SU-DHL-6 (cell line): Measurements from ENCODE around the gene VPS37C.

Experiments used
- H2AFZ ChIP-seq: fragments of 200-600 bp; sonication (generic); 2 replicates; pipeline ENCODE4 v1.6.1; 2014; ENCODE audit warnings: low read depth, mild to moderate bottlenecking, moderate library complexity, mixed read lengths, antibody characterized with exemption, low read length; ENCODE audit not compliant: severe bottlenecking
- H3F3A ChIP-seq: fragments of 200-600 bp; shearing (Covaris generic); 2 replicates; pipeline ENCODE4 v1.6.0; 2016; ENCODE audit warnings: antibody characterized with exemption, mild to moderate bottlenecking; ENCODE audit not compliant: insufficient read depth
- H3K27ac ChIP-seq: fragments of 200-600 bp; sonication (generic); 2 replicates; pipeline ENCODE4 v1.5.1; 2016; ENCODE audit warnings: low read depth, mild to moderate bottlenecking, low read length, moderate library complexity, mixed read lengths
- H3K27me3 ChIP-seq: fragments of 200-600 bp; sonication (generic), shearing (Covaris generic); 2 replicates; pipeline ENCODE4 v1.6.0; 2014; ENCODE audit warnings: mild to moderate bottlenecking, low read length
- H3K36me3 ChIP-seq: fragments of 200-600 bp; sonication (generic); 2 replicates; pipeline ENCODE4 v1.6.1; 2014; ENCODE audit warnings: mild to moderate bottlenecking, low read length, mixed read lengths
- H3K4me2 ChIP-seq: fragments of 300-600, 200-600 bp; shearing (Covaris generic), sonication (generic); 2 replicates; pipeline ENCODE4 v1.6.0; 2014; ENCODE audit warnings: low read length, low read depth, mild to moderate bottlenecking; ENCODE audit not compliant: poor library complexity, severe bottlenecking
- H3K4me3 ChIP-seq: fragments of 200-600 bp; sonication (generic); 2 replicates; pipeline ENCODE4 v1.5.1; 2014; ENCODE audit warnings: antibody characterized with exemption, low read length, mild to moderate bottlenecking, mixed read lengths; ENCODE audit not compliant: insufficient read depth, poor library complexity, severe bottlenecking
- H3K79me2 ChIP-seq: fragments of 200-600 bp; sonication (generic); 2 replicates; pipeline ENCODE4 v1.6.1; 2014; ENCODE audit warnings: mild to moderate bottlenecking, low read length, moderate library complexity; ENCODE audit not compliant: insufficient read depth
- H3K9ac ChIP-seq: fragments of 200-600 bp; sonication (generic); 2 replicates; pipeline ENCODE4 v1.7.0; 2014; ENCODE audit warnings: mild to moderate bottlenecking, low read length
- H3K9me2 ChIP-seq: fragments of 200-600 bp; sonication (generic); replicated peaks from 2 replicates; pipeline ENCODE4 v1.6.1; 2014; ENCODE audit warnings: low read length; ENCODE audit not compliant: insufficient read depth
- H3K9me3 ChIP-seq: fragments of 200-600 bp; sonication (generic); 2 replicates; pipeline ENCODE4 v1.6.1; 2014; ENCODE audit warnings: low read length, mixed read lengths; ENCODE audit not compliant: insufficient read depth
- H4K20me1 ChIP-seq: fragments of 200-600 bp; sonication (generic); 2 replicates; pipeline ENCODE4 v1.6.1; 2014; ENCODE audit warnings: low read depth, mild to moderate bottlenecking, antibody characterized with exemption, low read length, moderate library complexity, mixed read lengths
- CTCF ChIP-seq: fragments of 200-600 bp; sonication (generic); IDR thresholded peaks from one replicate; pipeline ENCODE4 v1.5.1; 2017; ENCODE audit warnings: antibody characterized with exemption, mild to moderate bottlenecking, low read length, moderate library complexity; ENCODE audit not compliant: insufficient read depth, poor library complexity, severe bottlenecking
- EZH2phosphoT487 ChIP-seq: fragments of 200-600 bp; sonication (generic), shearing (Covaris generic); conservative IDR thresholded peaks from 2 replicates; pipeline ENCODE4 v1.6.1; 2018; ENCODE audit warnings: mild to moderate bottlenecking, antibody characterized with exemption, low read length, moderate library complexity, mixed read lengths

VPS37C gene

GRCh38 chr11:61132646-61133045 lies 28.6 kb downstream of the VPS37C start:
- Histone ChIP-seq H3K36me3 (no peaks in the 10 kb centered on the region), H3K9me2 (no peaks in the 10 kb centered on the region), H4K20me1 (no peaks in the 10 kb centered on the region), H3K27ac (no peak overlapping the region), H3K4me3 (no peak overlapping the region), H3F3A (no peaks in the 10 kb centered on the region), H3K9me3 (no peaks in the 10 kb centered on the region), H3K9ac (no peak overlapping the region), H3K79me2 (no peaks in the 10 kb centered on the region), H3K4me2 (no peak overlapping the region), H3K27me3 (no peaks in the 10 kb centered on the region), H2AFZ (no peak overlapping the region)
- no peak for TF ChIP-seq CTCF
- no peak for TF ChIP-seq EZH2phosphoT487

- H4K20me1 ChIP-seq: no peaks in the 10 kb centered on the region
- H3K27ac ChIP-seq: no peak overlapping the region
- no peaks in the 10 kb centered on the region for H3F3A ChIP-seq
- no peaks in the 10 kb centered on the region for H3K36me3 ChIP-seq
- H2AFZ ChIP-seq: no peak overlapping the region
- H3K79me2 ChIP-seq: no peaks in the 10 kb centered on the region
- no peak overlapping the region for H3K9ac ChIP-seq
- no peaks in the 10 kb centered on the region for H3K9me3 ChIP-seq
- no peak overlapping the region for H3K4me3 ChIP-seq
- TF ChIP-seq EZH2phosphoT487 (no peak), CTCF (no peak)
- no peaks in the 10 kb centered on the region for H3K27me3 ChIP-seq
- H3K9me2 ChIP-seq: no peaks in the 10 kb centered on the region
- H3K4me2 ChIP-seq: no peak overlapping the region
Observed at GRCh38 chr11:61131998-61132555, 29.1 kb downstream of the VPS37C start.

- no peaks in the 10 kb centered on the region for H4K20me1 ChIP-seq
- no peak for TF ChIP-seq EZH2phosphoT487
- TF ChIP-seq CTCF: no peak
- no peak overlapping the region for H3K27ac ChIP-seq
- no peaks in the 10 kb centered on the region for H3K9me2 ChIP-seq
- H3K36me3 ChIP-seq: no peaks in the 10 kb centered on the region
- no peaks in the 10 kb centered on the region for H3K9me3 ChIP-seq
- no peak overlapping the region for H3K4me2 ChIP-seq
- H3K9ac ChIP-seq: no peak overlapping the region
- H2AFZ ChIP-seq: no peak overlapping the region
- no peaks in the 10 kb centered on the region for H3K79me2 ChIP-seq
- no peaks in the 10 kb centered on the region for H3K27me3 ChIP-seq
- H3F3A ChIP-seq: no peaks in the 10 kb centered on the region
- H3K4me3 ChIP-seq: no peak overlapping the region
Observed at GRCh38 chr11:61131586-61131985, 29.6 kb downstream of the VPS37C start.
